Spleen (tissue), 11 donors: ENCODE results near the gene RPS6KA2. TPM values are rescaled to one million over a fixed set of nuclear protein-coding genes. Genes with fewer than 3 reads are reported as not detected.

Experiments used
- DNase-seq: peaks from one replicate; pipeline ENCODE4 v3.0.0-alpha.2; 2020
- H3K27ac ChIP-seq, 8 donors: fragments of 200-600 bp; sonication (generic) in 7 of 8; 1 replicate in 4 of 8; 2 replicates in 4 of 8; pipeline versions ENCODE4 v1.5.0 to v1.8.0; 2016 to 2021; ENCODE audit warnings: inconsistent platforms in 4 of 8, mild to moderate bottlenecking in 4 of 8, moderate library complexity in 1 of 8
- H3K27me3 ChIP-seq, 7 donors: fragments of 200-600 bp; sonication (generic) in 6 of 7; replicated peaks in 1 of 7; 1 replicate in 4 of 7; 2 replicates in 3 of 7; pipeline versions ENCODE4 v1.5.0 to v1.8.0; 2016 to 2021; ENCODE audit warnings: inconsistent platforms in 3 of 7, mild to moderate bottlenecking in 1 of 7
- H3K36me3 ChIP-seq, 6 donors: fragments of 200-600 bp; sonication (generic) in 5 of 6; 1 replicate in 4 of 6; 2 replicates in 2 of 6; pipeline versions ENCODE4 v1.5.0 to v1.8.0; 2016 to 2021; ENCODE audit warnings: inconsistent platforms in 2 of 6
- H3K4me1 ChIP-seq, 6 donors: fragments of 200-600 bp; sonication (generic) in 5 of 6; 1 replicate in 3 of 6; 2 replicates in 3 of 6; pipeline versions ENCODE4 v1.5.0 to v1.8.0; 2016 to 2021; ENCODE audit warnings: inconsistent platforms in 3 of 6
- H3K4me3 ChIP-seq, 8 donors: fragments of 200-600 bp; sonication (generic) in 7 of 8; 1 replicate in 4 of 8; 2 replicates in 4 of 8; pipeline versions ENCODE4 v1.5.0 to v1.8.0; 2016 to 2021; ENCODE audit warnings: inconsistent platforms in 4 of 8, mild to moderate bottlenecking in 4 of 8, moderate library complexity in 2 of 8
- H3K9me3 ChIP-seq, 8 donors: fragments of 200-600 bp; sonication (generic) in 7 of 8; 1 replicate in 4 of 8; 2 replicates in 4 of 8; pipeline versions ENCODE4 v1.5.0 to v1.8.0; 2016 to 2021; ENCODE audit warnings: inconsistent platforms in 4 of 8
- CTCF ChIP-seq, 11 experiments: fragments of 200-600 bp in 7 of 11; fragments of 450-650 bp in 4 of 11; sonication (generic) in 4 of 11; IDR thresholded peaks in 8 of 11; conservative IDR thresholded peaks in 3 of 11; 1 replicate in 7 of 11; 2 replicates in 4 of 11; pipeline versions ENCODE4 v1.4.0 to v1.8.0; 2016 to 2021; ENCODE audit warnings: antibody characterized with exemption in 11 of 11, inconsistent platforms in 4 of 11, mild to moderate bottlenecking in 1 of 11
- POLR2A ChIP-seq, 3 donors: fragments of 450-650 bp; IDR thresholded peaks; one replicate each; pipeline ENCODE4 v1.5.1; 2017; ENCODE audit warnings: antibody characterized with exemption in 3 of 3, mild to moderate bottlenecking in 1 of 3
- POLR2AphosphoS5 ChIP-seq, 3 donors: sonication (generic); formaldehyde crosslinking; IDR thresholded peaks; one replicate each; pipeline ENCODE4 v1.5.1; 2017; ENCODE audit warnings: antibody characterized with exemption in 3 of 3
- WGBS, 5 donors: extraction: QIAGEN DNeasy Blood & Tissue Kit in 3 of 5; methylation state at CpG; one replicate each; pipeline versions ENCODE4 v1.1.5 to v1.1.7; 2013 to 2018; 5-methylcytosine and 5-hydroxymethylcytosine counted together
- intact Hi-C: fragments of 100-400 bp; cut with DNase I; formaldehyde crosslinking; loops from one replicate; pipeline ENCODE4 v1.15.0; 2023; ENCODE audit warnings: low total_unique reads
- polyA plus RNA-seq, 3 donors: library from polyadenylated mRNA; stranded (reverse); fragments of 200-250 nt; gene quantifications; one replicate each; pipeline ENCODE4 v1.2.1, GENCODE V29; 2013
- total RNA-seq, 7 donors: library from RNA; depleted of rRNA in 3 of 7; stranded (reverse); fragments of >200 nt in 3 of 7; fragmentation: NEBNext Ultra II Directional in 4 of 7; extraction: Animal tissue kit (Norgen Biotek cat#: 25700) in 4 of 7; gene quantifications; one replicate each; pipeline versions ENCODE4 v1.1.0 to v1.2.1, GENCODE V29; 2016 to 2021
- donor health status: healthy with polysubstance abuse.
- donor health status: DM: no; HTN: no; CAD: no; lungs with moderate emphysema.
- donor health status: DM: no; HTN: no; CAD: no.
- donor health status: Bipolar disorder and iron deficiency.
- donor health status: healthy.
- donor health status: DM: no; HTN: no; CAD: no.
- donor health status: DM: yes; HTN: yes; CAD: no.

RPS6KA2 gene
- total and polyA plus RNA-seq, 10 donors: 7.6 to 123 (median 58.1) TPM

GRCh38 chr6:166474721-166475565 lies 152.1 kb downstream of the RPS6KA2 start:
- 79 to 85% (median 82%) methylated on average over 19 to 26 of the region's 26 CpGs for WGBS, 5 donors
- peak in 1 of 3 donors; percentile 10 for TF ChIP-seq POLR2AphosphoS5 (IDR thresholded peaks at IDR 0.05)
- TF ChIP-seq POLR2A (IDR thresholded peaks at IDR 0.05): no peak
- Histone ChIP-seq H3K36me3 (peaks cover 0 to 85% (median 0%) of the 10 kb centered on the region in 6 donors), H3K4me3 (no peak overlapping the region), H3K27me3 (no peaks in the 10 kb centered on the region), H3K27ac (no peak overlapping the region), H3K4me1 (no peaks in the 10 kb centered on the region), H3K9me3 (no peaks in the 10 kb centered on the region)
- peak; percentile 59 for DNase-seq
- intact Hi-C loops: no loop called here

GRCh38 chr6:166473886-166474571 lies 153.0 kb downstream of the RPS6KA2 start:
- Histone ChIP-seq H3K27me3 (no peaks in the 10 kb centered on the region), H3K9me3 (no peaks in the 10 kb centered on the region), H3K4me3 (no peak overlapping the region), H3K36me3 (peaks cover 0 to 85% (median 8%) of the 10 kb centered on the region in 6 donors), H3K4me1 (no peaks in the 10 kb centered on the region), H3K27ac (no peak overlapping the region)
- DNase-seq: peak; percentile 31
- TF ChIP-seq POLR2AphosphoS5 (IDR thresholded peaks at IDR 0.05): no peak
- no peak for TF ChIP-seq CTCF (IDR thresholded peaks at IDR 0.05 in 8 of 11, conservative IDR thresholded peaks at IDR 0.05 in 3 of 11)
- TF ChIP-seq POLR2A (IDR thresholded peaks at IDR 0.05): no peak
- WGBS, 5 donors: 67 to 85% (median 78%) methylated on average over 12 of the region's 12 CpGs
- intact Hi-C loops: no loop called here

- peaks cover 0 to 85% (median 12%) of the 10 kb centered on the region in 6 donors for H3K36me3 ChIP-seq
- H3K9me3 ChIP-seq: no peaks in the 10 kb centered on the region
- H3K4me1 ChIP-seq: no peaks in the 10 kb centered on the region
- H3K4me3 ChIP-seq: no peak overlapping the region
- TF ChIP-seq CTCF (IDR thresholded peaks at IDR 0.05 in 8 of 11, conservative IDR thresholded peaks at IDR 0.05 in 3 of 11): no peak
- TF ChIP-seq POLR2A (IDR thresholded peaks at IDR 0.05): no peak
- no peak for TF ChIP-seq POLR2AphosphoS5 (IDR thresholded peaks at IDR 0.05)
- 87 to 93% (median 90%) methylated on average over 12 of the region's 12 CpGs for WGBS, 5 donors
- no peak for DNase-seq
- H3K27ac ChIP-seq: no peak overlapping the region
- H3K27me3 ChIP-seq: no peaks in the 10 kb centered on the region
- intact Hi-C loops: no loop called here
These were observed 154.4 kb downstream of the RPS6KA2 start for GRCh38 chr6:166472636-166473035.

- no peaks in the 10 kb centered on the region for H3K27me3 ChIP-seq
- WGBS, 5 donors: 85 to 95% (median 91%) methylated on average over 10 of the region's 10 CpGs
- H3K4me3 ChIP-seq: no peak overlapping the region
- DNase-seq: peak; percentile 25
- intact Hi-C loops: no loop called here
- no peaks in the 10 kb centered on the region for H3K9me3 ChIP-seq
- H3K4me1 ChIP-seq: no peaks in the 10 kb centered on the region
- TF ChIP-seq POLR2AphosphoS5 (IDR thresholded peaks at IDR 0.05): no peak
- TF ChIP-seq CTCF (IDR thresholded peaks at IDR 0.05 in 8 of 11, conservative IDR thresholded peaks at IDR 0.05 in 3 of 11): no peak
- no peak for TF ChIP-seq POLR2A (IDR thresholded peaks at IDR 0.05)
- H3K27ac ChIP-seq: no peak overlapping the region
- H3K36me3 ChIP-seq: peaks cover 0 to 84% (median 14%) of the 10 kb centered on the region in 6 donors
These were observed 155.2 kb downstream of the RPS6KA2 start for GRCh38 chr6:166471797-166472260.
